Psoas muscle (tissue), 8 donors: ENCODE data around the gene SYNPO2. TPM values are rescaled to one million over a fixed set of nuclear protein-coding genes. Genes with fewer than 3 reads are reported as not detected.

ENCODE experiments used
- ATAC-seq, 4 donors: fragments of 200-7000 bp; cut with Tn5 transposase; one replicate each; pipeline ENCODE4 v1.9.1; 2020; ENCODE audit warnings: moderate library complexity in 3 of 4, mild to moderate bottlenecking in 2 of 4
- DNase-seq, 2 donors: peaks; one replicate each; pipeline ENCODE4 v3.0.0-alpha.2; 2020
- H3K27ac ChIP-seq: fragments of 200-600 bp; one replicate; pipeline ENCODE4 v1.8.0; 2022
- H3K27me3 ChIP-seq, 3 donors: fragments of 200-600 bp in 1 of 3; one replicate each; pipeline versions ENCODE4 v1.6.1 to v1.8.0; 2013 to 2022; ENCODE audit warnings: low read length in 2 of 3, mild to moderate bottlenecking in 2 of 3, moderate library complexity in 1 of 3; ENCODE audit not compliant: insufficient read depth in 3 of 3
- H3K36me3 ChIP-seq, 2 donors: fragments of 200-600 bp in 1 of 2; one replicate each; pipeline versions ENCODE4 v1.6.1 to v1.8.0; 2013 to 2022; ENCODE audit warnings: low read depth in 1 of 2, mild to moderate bottlenecking in 1 of 2, moderate library complexity in 1 of 2; ENCODE audit not compliant: insufficient read depth in 1 of 2
- H3K4me1 ChIP-seq: fragments of 200-600 bp; one replicate; pipeline ENCODE4 v1.8.0; 2022
- H3K4me3 ChIP-seq: fragments of 200-600 bp; one replicate; pipeline ENCODE4 v1.8.0; 2022; ENCODE audit warnings: mild to moderate bottlenecking
- H3K9me3 ChIP-seq: fragments of 200-600 bp; one replicate; pipeline ENCODE4 v1.8.0; 2022
- CTCF ChIP-seq: fragments of 200-600 bp; IDR thresholded peaks from one replicate; pipeline ENCODE4 v1.8.0; 2022; ENCODE audit warnings: antibody characterized with exemption
- WGBS, 3 donors: extraction: QIAGEN DNeasy Blood & Tissue Kit; methylation state at CpG; one replicate each; pipeline versions ENCODE4 v1.1.6 to v1.1.7; 2013; 5-methylcytosine and 5-hydroxymethylcytosine counted together
- intact Hi-C, 2 donors: fragments of 100-400 bp; cut with DNase I; formaldehyde crosslinking; loops; one replicate each; pipeline versions ENCODE4 v1.11.0 to v1.14.2; 2022
- polyA plus RNA-seq, 3 donors: library from polyadenylated mRNA; stranded (reverse); fragments of 200-250 nt; gene quantifications; one replicate each; pipeline ENCODE4 v1.2.3, GENCODE V29; 2013
- total RNA-seq, 4 donors: library from RNA; stranded (reverse); fragmentation: NEBNext Ultra II Directional in 2 of 4; extraction: Animal tissue kit (Norgen Biotek cat#: 25700) in 2 of 4; gene quantifications; one replicate each; pipeline versions ENCODE4 v1.2.1 to v1.2.4, GENCODE V29; 2021 to 2023
- donor health status: healthy with polysubstance abuse.
- donor health status: DM: no; HTN: no; CAD: no; lungs with moderate emphysema.
- donor health status: Bipolar disorder and iron deficiency.
- donor health status: healthy.
- donor health status: DM: yes; HTN: yes; CAD: no.
- donor health status: DM: no; HTN: no; CAD: no.
- donor health status: DM: no; HTN: no; CAD: no.
- donor health status: DM: yes; HTN: yes; CAD: no.

Gene SYNPO2
- total and polyA plus RNA-seq, 7 donors: 35.7 to 2,858 (median 1,548) TPM

DNA sequence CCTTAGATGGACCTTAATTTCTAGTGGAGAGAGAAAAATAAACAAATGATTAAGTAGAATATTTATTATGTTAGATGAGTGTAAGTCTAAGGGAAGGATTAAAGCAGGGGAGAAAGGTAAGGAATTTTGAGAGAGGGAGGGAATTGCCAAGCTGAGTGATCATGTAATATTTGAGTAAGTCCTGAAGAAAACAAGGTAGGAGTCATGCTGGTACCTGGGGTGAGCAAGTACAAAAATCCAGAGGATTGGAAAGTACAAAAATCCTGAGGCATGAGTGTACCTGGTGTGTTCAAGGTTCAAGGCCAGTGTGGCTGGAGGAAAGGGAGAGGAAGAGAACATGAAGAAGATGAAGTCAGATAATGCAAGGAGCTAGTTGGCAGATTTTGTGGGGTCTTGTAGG is 159.8 kb downstream of the SYNPO2 start:
- H3K27ac ChIP-seq: peak overlapping the region; percentile 98
- no peaks in the 10 kb centered on the region for H3K27me3 ChIP-seq
- no peaks in the 10 kb centered on the region for H3K9me3 ChIP-seq
- ATAC-seq (no peak), DNase-seq (no peak)
- no peak for TF ChIP-seq CTCF
- intact Hi-C loops: loop anchor here (1.0 to 10.0 kb wide), 2 partner anchors 50 to 86 kb away; partner anchors contain the start of gene MYOZ2 (in 1 of the 2)
- H3K4me1 ChIP-seq: peaks cover 43% of the 10 kb centered on the region
- H3K4me3 ChIP-seq: no peak overlapping the region
- no peaks in the 10 kb centered on the region for H3K36me3 ChIP-seq

- no peaks in the 10 kb centered on the region for H3K9me3 ChIP-seq
- no peak overlapping the region for H3K4me3 ChIP-seq
- peaks cover 38% of the 10 kb centered on the region for H3K4me1 ChIP-seq
- DNase-seq (no peak), ATAC-seq (no peak)
- H3K27me3 ChIP-seq: no peaks in the 10 kb centered on the region
- H3K36me3 ChIP-seq: no peaks in the 10 kb centered on the region
- no peak for TF ChIP-seq CTCF
- WGBS, 3 donors: 89 to 93% (median 91%) methylated on average over 2 of the region's 2 CpGs
- intact Hi-C loops: loop anchor here in 1 of 2 donors (10.0 kb wide), 1 partner anchor 85 kb away; the partner anchor contains the start of gene MYOZ2
- H3K27ac ChIP-seq: no peak overlapping the region
These were observed 160.7 kb downstream of the SYNPO2 start for GRCh38 chr4:119049342-119049741.

GRCh38 chr4:119050527-119051090 is 162.0 kb downstream of the SYNPO2 start:
- no peak overlapping the region for H3K27ac ChIP-seq
- no peak for ATAC-seq
- TF ChIP-seq CTCF: no peak
- WGBS, 3 donors: 90 to 93% (median 92%) methylated on average over 7 of the region's 7 CpGs
- no peaks in the 10 kb centered on the region for H3K36me3 ChIP-seq
- H3K9me3 ChIP-seq: no peaks in the 10 kb centered on the region
- no peak overlapping the region for H3K4me3 ChIP-seq
- intact Hi-C loops: loop anchor here in 1 of 2 donors (5.0 kb wide), 1 partner anchor 42 kb away; no protein-coding TSS in a partner anchor
- H3K4me1 ChIP-seq: peaks cover 26% of the 10 kb centered on the region
- H3K27me3 ChIP-seq: no peaks in the 10 kb centered on the region
- no peak for DNase-seq

GRCh38 chr4:119053245-119053644 is 164.6 kb downstream of the SYNPO2 start:
- peak; percentile 53 to 68 (median 62) for ATAC-seq
- no peaks in the 10 kb centered on the region for H3K36me3 ChIP-seq
- no peaks in the 10 kb centered on the region for H3K27me3 ChIP-seq
- no peak for TF ChIP-seq CTCF
- no peak for DNase-seq
- H3K9me3 ChIP-seq: no peaks in the 10 kb centered on the region
- H3K4me1 ChIP-seq: peaks cover 12% of the 10 kb centered on the region
- no peak overlapping the region for H3K4me3 ChIP-seq
- intact Hi-C loops: loop anchor here in 1 of 2 donors (5.0 kb wide), 1 partner anchor 39 kb away; no protein-coding TSS in a partner anchor
- WGBS, 3 donors: 46 to 64% (median 53%) methylated on average over 2 of the region's 2 CpGs
- peak overlapping the region; percentile 47 for H3K27ac ChIP-seq

GRCh38 chr4:119053997-119054396 is 165.3 kb downstream of the SYNPO2 start:
- H3K9me3 ChIP-seq: no peaks in the 10 kb centered on the region
- no peak overlapping the region for H3K27ac ChIP-seq
- intact Hi-C loops: loop anchor here (2.0 to 5.0 kb wide), 2 partner anchors 33 to 38 kb away; no protein-coding TSS in a partner anchor
- DNase-seq (no peak), ATAC-seq (peak; percentile 12 to 46 (median 24))
- no peak for TF ChIP-seq CTCF
- peaks cover 12% of the 10 kb centered on the region for H3K4me1 ChIP-seq
- WGBS, 3 donors: 86 to 89% (median 88%) methylated on average over 10 of the region's 10 CpGs
- H3K4me3 ChIP-seq: no peak overlapping the region
- no peaks in the 10 kb centered on the region for H3K27me3 ChIP-seq
- H3K36me3 ChIP-seq: no peaks in the 10 kb centered on the region
